Choroid plexus epithelial cell (primary cell): ENCODE measurements around the gene SUSD1.

ENCODE experiments used
- DNase-seq: peaks from one replicate; pipeline ENCODE4 v3.0.0-alpha.2; 2010; ENCODE audit warnings: low read depth
- H3K4me3 ChIP-seq: 2 replicates; pipeline ENCODE4 v1.5.1; 2011; ENCODE audit warnings: low read depth, mild to moderate bottlenecking, control low read depth, low read length, moderate library complexity
- TF ChIP-seq, protein P1 (sequence below): conservative IDR thresholded peaks from 2 replicates; pipeline ENCODE4 v1.5.1; 2011; ENCODE audit warnings: low read depth, mild to moderate bottlenecking, control low read depth, inconsistent platforms, low read length, moderate library complexity

Gene SUSD1

GRCh38 chr9:112031400-112031799 lies 143.7 kb downstream of the SUSD1 start:
- TF ChIP-seq, protein P1, sequence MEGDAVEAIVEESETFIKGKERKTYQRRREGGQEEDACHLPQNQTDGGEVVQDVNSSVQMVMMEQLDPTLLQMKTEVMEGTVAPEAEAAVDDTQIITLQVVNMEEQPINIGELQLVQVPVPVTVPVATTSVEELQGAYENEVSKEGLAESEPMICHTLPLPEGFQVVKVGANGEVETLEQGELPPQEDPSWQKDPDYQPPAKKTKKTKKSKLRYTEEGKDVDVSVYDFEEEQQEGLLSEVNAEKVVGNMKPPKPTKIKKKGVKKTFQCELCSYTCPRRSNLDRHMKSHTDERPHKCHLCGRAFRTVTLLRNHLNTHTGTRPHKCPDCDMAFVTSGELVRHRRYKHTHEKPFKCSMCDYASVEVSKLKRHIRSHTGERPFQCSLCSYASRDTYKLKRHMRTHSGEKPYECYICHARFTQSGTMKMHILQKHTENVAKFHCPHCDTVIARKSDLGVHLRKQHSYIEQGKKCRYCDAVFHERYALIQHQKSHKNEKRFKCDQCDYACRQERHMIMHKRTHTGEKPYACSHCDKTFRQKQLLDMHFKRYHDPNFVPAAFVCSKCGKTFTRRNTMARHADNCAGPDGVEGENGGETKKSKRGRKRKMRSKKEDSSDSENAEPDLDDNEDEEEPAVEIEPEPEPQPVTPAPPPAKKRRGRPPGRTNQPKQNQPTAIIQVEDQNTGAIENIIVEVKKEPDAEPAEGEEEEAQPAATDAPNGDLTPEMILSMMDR: no peak
- H3K4me3 ChIP-seq: no peak overlapping the region
- DNase-seq: no peak

- H3K4me3 ChIP-seq: no peak overlapping the region
- TF ChIP-seq, protein P1: no peak
- DNase-seq: peak; percentile 82
These were observed 145.1 kb downstream of the SUSD1 start for GRCh38 chr9:112029921-112030444.

DNA sequence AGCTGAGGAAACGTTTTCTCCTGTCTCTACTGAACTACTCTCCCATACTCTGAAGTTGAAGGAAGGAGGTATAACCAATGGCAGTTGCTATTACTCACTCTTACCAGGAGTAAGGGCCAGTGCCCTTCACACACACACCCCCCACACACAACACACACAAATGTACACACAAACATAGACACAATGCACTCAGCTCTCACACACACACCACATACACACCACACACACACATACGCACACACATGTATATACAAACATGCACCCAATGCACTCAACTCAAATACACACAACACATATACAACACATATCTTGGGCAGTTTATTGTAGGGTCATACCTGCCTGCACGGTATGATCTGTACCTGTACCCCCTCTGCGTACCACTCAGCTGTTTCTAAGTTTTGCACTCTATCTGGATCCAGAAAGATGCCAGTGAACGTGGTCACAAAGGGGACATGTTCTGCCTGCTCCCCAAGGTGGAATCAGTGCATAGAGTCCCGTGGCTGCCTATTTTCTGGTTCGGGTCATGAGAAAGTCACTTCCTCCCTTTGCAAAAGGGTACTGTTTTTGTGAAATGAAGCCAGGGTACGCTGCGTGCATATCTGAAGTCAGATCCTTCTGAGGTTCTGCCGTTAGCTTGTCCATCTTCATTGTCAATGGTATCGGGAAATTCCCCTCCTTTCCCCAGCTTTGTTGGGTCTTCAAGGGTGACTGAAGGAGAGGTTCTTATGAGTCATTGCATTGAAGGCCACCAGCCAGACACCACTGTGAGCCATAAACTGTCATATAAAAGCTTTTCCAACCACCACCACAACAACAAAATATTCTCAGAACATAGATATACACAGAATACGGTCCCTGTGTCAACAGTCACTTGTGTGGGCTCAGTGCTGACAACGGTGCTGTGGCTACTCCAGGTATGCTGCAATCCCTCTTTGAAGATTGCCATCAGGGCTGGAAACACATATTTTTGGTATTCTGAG lies 146.6 kb downstream of the SUSD1 start:
- TF ChIP-seq, protein P1: no peak
- H3K4me3 ChIP-seq: no peak overlapping the region
- DNase-seq: no peak

- no peak overlapping the region for H3K4me3 ChIP-seq
- TF ChIP-seq, protein P1: no peak
- DNase-seq: no peak
These were observed 149.2 kb downstream of the SUSD1 start for GRCh38 chr9:112025850-112026249.

DNA sequence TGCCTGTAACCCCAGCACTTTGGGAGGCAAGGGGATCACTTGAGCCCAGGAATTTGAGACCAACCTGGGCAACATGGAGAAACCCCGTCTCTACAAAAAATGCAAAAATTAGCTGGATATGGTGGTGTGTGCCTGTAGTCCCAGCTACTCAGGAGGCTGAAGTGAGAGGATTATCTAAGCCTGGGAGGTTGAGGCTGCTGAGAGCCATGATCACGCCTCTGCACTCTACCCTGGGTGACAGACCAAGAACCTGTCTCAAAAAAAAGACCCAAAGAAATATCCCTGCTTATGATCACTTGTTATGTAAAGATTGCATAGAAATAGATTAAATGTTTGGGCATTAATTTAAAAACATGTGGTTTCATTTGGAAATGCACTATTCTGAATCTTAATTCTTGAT lies 153.4 kb downstream of the SUSD1 start:
- H3K4me3 ChIP-seq: no peak overlapping the region
- DNase-seq: no peak
- TF ChIP-seq, protein P1: no peak

- TF ChIP-seq, protein P1: no peak
- DNase-seq: peak; percentile 68
- no peak overlapping the region for H3K4me3 ChIP-seq
These were observed 154.2 kb downstream of the SUSD1 start for GRCh38 chr9:112020680-112021596.
